ENCODE measurements around the gene TMEM53. TPM values are rescaled to one million over a fixed set of nuclear protein-coding genes. Genes with fewer than 3 reads are reported as not detected.

Gene TMEM53
- total RNA-seq, 1 donor = 9.2 TPM

GRCh38 chr1:44621841-44622286, 52.4 kb downstream of the TMEM53 start:
- TF ChIP-seq CTCF (IDR thresholded peaks at IDR 0.05; ENCODE audit: insufficient read depth, low read length) = no peak
- H3K4me3 ChIP-seq (ENCODE audit: low read depth, low read length) = no peak overlapping the region
- no peak for DNase-seq (ENCODE audit: low read depth)

- H3K4me3 ChIP-seq (ENCODE audit: low read depth, low read length) = no peak overlapping the region
- DNase-seq (ENCODE audit: low read depth) = no peak
- no peak for TF ChIP-seq CTCF (IDR thresholded peaks at IDR 0.05; ENCODE audit: insufficient read depth, low read length)
These were observed 54.2 kb downstream of the TMEM53 start for GRCh38 chr1:44620072-44620471.

GRCh38 chr1:44619261-44619900, 54.9 kb downstream of the TMEM53 start:
- DNase-seq (ENCODE audit: low read depth) = peak; percentile 65
- no peak overlapping the region for H3K4me3 ChIP-seq (ENCODE audit: low read depth, low read length)
- TF ChIP-seq CTCF (IDR thresholded peaks at IDR 0.05; ENCODE audit: insufficient read depth, low read length) = no peak

GRCh38 chr1:44617703-44618029, 56.6 kb downstream of the TMEM53 start:
- no peak for TF ChIP-seq CTCF (IDR thresholded peaks at IDR 0.05; ENCODE audit: insufficient read depth, low read length)
- H3K4me3 ChIP-seq (ENCODE audit: low read depth, low read length) = no peak overlapping the region
- no peak for DNase-seq (ENCODE audit: low read depth)

GRCh38 chr1:44616991-44617702, 57.1 kb downstream of the TMEM53 start:
- H3K4me3 ChIP-seq (ENCODE audit: low read depth, low read length) = peak overlapping the region; percentile 49
- DNase-seq (ENCODE audit: low read depth) = no peak
- TF ChIP-seq CTCF (IDR thresholded peaks at IDR 0.05; ENCODE audit: insufficient read depth, low read length) = no peak

- H3K4me3 ChIP-seq (ENCODE audit: low read depth, low read length) = peak overlapping the region; percentile 49
- no peak for DNase-seq (ENCODE audit: low read depth)
These were observed 57.8 kb downstream of the TMEM53 start for GRCh38 chr1:44616284-44616990.

More at GRCh38 chr1:44616284-44616990, 57.8 kb downstream of the TMEM53 start:
- no peak for TF ChIP-seq CTCF (IDR thresholded peaks at IDR 0.05; ENCODE audit: insufficient read depth, low read length)
